ENCODE data around the gene DIS3L2.

DIS3L2 gene

GRCh38 chr2:231965102-231965501 lies 3.6 kb downstream of the DIS3L2 start:
- no peak overlapping the region for H3K27ac ChIP-seq
- TF ChIP-seq ZFX (IDR thresholded peaks at IDR 0.05; ENCODE audit: borderline replicate concordance): no peak
- TF ChIP-seq, protein P1, sequence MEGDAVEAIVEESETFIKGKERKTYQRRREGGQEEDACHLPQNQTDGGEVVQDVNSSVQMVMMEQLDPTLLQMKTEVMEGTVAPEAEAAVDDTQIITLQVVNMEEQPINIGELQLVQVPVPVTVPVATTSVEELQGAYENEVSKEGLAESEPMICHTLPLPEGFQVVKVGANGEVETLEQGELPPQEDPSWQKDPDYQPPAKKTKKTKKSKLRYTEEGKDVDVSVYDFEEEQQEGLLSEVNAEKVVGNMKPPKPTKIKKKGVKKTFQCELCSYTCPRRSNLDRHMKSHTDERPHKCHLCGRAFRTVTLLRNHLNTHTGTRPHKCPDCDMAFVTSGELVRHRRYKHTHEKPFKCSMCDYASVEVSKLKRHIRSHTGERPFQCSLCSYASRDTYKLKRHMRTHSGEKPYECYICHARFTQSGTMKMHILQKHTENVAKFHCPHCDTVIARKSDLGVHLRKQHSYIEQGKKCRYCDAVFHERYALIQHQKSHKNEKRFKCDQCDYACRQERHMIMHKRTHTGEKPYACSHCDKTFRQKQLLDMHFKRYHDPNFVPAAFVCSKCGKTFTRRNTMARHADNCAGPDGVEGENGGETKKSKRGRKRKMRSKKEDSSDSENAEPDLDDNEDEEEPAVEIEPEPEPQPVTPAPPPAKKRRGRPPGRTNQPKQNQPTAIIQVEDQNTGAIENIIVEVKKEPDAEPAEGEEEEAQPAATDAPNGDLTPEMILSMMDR (IDR thresholded peaks at IDR 0.05): no peak

GRCh38 chr2:231966886-231967285 lies 5.4 kb downstream of the DIS3L2 start:
- TF ChIP-seq ZFX (IDR thresholded peaks at IDR 0.05; ENCODE audit: borderline replicate concordance): no peak
- TF ChIP-seq, protein P1 (IDR thresholded peaks at IDR 0.05): no peak
- no peak overlapping the region for H3K27ac ChIP-seq

DNA sequence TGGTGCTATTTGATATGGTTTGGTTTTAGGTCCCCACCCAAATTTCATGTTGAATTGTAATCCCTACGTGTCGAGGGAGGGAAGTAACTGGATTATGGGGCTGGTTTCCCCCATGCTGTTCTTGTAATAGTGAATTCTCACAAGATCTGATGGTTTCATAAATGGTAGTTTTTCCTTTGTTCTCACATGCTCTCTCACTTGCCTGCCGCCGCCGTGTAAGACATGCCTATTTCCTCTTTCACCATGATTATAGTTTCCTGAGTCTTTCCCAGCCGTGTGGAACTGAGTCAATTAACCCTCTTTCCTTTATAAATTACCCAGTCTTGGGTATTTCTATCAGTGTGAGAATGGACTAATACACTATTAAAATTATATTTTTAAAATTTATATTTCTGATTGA lies 7.3 kb downstream of the DIS3L2 start:
- no peak for TF ChIP-seq ZFX (IDR thresholded peaks at IDR 0.05; ENCODE audit: borderline replicate concordance)
- TF ChIP-seq, protein P1 (IDR thresholded peaks at IDR 0.05): no peak
- no peak overlapping the region for H3K27ac ChIP-seq

- TF ChIP-seq, protein P1 (IDR thresholded peaks at IDR 0.05): no peak
- TF ChIP-seq ZFX (IDR thresholded peaks at IDR 0.05; ENCODE audit: borderline replicate concordance): no peak
- H3K27ac ChIP-seq: no peak overlapping the region
These were observed 8.9 kb downstream of the DIS3L2 start for GRCh38 chr2:231970461-231970860.

DNA sequence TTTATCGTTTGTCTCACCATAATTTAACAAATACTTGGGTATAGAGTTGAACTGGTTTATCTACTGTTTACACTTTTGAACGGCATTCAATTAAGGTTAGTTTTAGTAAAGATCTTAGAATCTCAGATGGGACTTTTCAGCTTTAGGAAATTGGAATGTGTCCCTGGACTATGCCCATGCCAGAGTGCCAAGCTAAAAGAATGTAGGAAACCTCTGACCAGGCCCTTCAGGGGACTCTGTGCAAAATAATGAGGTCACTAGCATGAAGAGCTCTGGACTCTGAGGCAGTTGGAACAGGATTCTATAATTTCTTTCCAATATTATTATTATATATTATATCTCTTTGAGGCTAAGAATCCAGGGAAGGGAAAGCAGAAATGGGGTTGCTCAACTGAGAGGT lies 13.5 kb downstream of the DIS3L2 start:
- TF ChIP-seq, protein P1 (IDR thresholded peaks at IDR 0.05): no peak
- TF ChIP-seq ZFX (IDR thresholded peaks at IDR 0.05; ENCODE audit: borderline replicate concordance): no peak
- no peak overlapping the region for H3K27ac ChIP-seq

DNA sequence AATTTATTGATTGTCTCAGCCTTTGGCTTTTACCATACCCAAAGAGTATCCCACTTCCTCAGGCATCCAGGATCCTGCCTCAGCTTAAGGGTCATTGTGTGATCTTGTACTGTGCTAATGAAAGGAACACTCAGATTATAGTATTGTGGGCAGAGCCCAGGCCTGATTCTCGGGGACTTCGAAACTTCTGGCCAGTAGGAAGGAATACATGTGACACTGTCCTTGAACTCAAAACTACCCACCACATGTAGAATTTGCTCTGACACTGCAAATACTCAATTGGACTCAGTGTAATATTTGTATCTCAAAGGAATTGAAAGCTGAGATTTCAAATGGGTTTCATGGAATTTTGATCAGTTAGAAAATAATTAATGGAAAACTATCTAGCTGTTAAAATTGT lies 15.9 kb downstream of the DIS3L2 start:
- no peak overlapping the region for H3K27ac ChIP-seq
- no peak for TF ChIP-seq ZFX (IDR thresholded peaks at IDR 0.05; ENCODE audit: borderline replicate concordance)
- TF ChIP-seq, protein P1 (IDR thresholded peaks at IDR 0.05): no peak

DNA sequence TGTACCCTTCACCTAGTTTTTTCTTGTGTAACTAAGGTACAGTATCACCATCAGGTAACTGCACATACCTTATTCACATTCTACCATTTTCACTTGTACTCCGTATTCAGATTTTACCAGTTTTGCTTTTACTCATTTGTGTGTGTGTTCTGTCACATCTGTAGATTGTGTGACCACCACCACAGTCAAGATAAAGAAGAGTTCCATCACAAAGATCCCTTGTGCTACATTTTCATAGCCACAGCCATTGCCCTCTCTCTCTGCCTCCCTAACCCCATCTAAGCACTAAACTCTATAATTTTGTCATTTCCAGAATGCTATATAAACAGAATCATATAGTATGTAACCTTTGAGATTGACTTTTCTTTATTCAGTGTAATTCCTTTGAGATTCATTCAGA lies 23.5 kb downstream of the DIS3L2 start:
- no peak for TF ChIP-seq ZFX (IDR thresholded peaks at IDR 0.05; ENCODE audit: borderline replicate concordance)
- TF ChIP-seq, protein P1 (IDR thresholded peaks at IDR 0.05): no peak
- no peak overlapping the region for H3K27ac ChIP-seq
